Adrenal gland (tissue), 5 donors: ENCODE measurements around the gene PPL.

Experiments
- CTCF ChIP-seq, 6 experiments: fragments of 450-650 bp in 4 of 6; fragments of 200-600 bp in 2 of 6; sonication (generic) in 1 of 6; IDR thresholded peaks; 1 replicate in 5 of 6; 2 replicates in 1 of 6; pipeline versions ENCODE4 v1.5.1 to v1.8.0; 2016 to 2021; ENCODE audit warnings: antibody characterized with exemption in 6 of 6, mild to moderate bottlenecking in 2 of 6, moderate library complexity in 1 of 6
- POLR2A ChIP-seq, 2 donors: fragments of 450-650 bp; IDR thresholded peaks; one replicate each; pipeline ENCODE4 v1.6.1; 2017; ENCODE audit warnings: antibody characterized with exemption in 2 of 2, mild to moderate bottlenecking in 2 of 2, moderate library complexity in 1 of 2
- donor health status: DM: no; HTN: no; CAD: no.

- no peak for TF ChIP-seq POLR2A (IDR thresholded peaks at IDR 0.05)
- TF ChIP-seq CTCF (IDR thresholded peaks at IDR 0.05), result no peak
Observed at GRCh38 chr16:4904108-4904941, 32.6 kb downstream of the PPL start.
